Astrocyte (in vitro differentiated cells and primary cell): ENCODE measurements around the gene WARS2. TPM values are rescaled to one million over a fixed set of nuclear protein-coding genes. Genes with fewer than 3 reads are reported as not detected.

Experiments used
- DNase-seq: peaks from one replicate; pipeline ENCODE4 v3.0.0-alpha.2; 2010; ENCODE audit warnings: low read depth
- FAIRE-seq: peaks from 2 replicates; lab custom pipeline; 2011; peaks lifted over from hg19 to GRCh38; lab: Jason Lieb, UNC
- H2AFZ ChIP-seq: 2 replicates; pipeline ENCODE4 v1.6.0; 2012; ENCODE audit warnings: low read depth, low read length, inconsistent platforms
- H3K27ac ChIP-seq: 2 replicates; pipeline ENCODE4 v1.5.1; 2011; ENCODE audit warnings: low read depth, low read length, inconsistent platforms
- H3K27me3 ChIP-seq: 2 replicates; pipeline ENCODE4 v1.6.0; 2011; ENCODE audit warnings: low read length, inconsistent platforms; ENCODE audit not compliant: insufficient read depth
- H3K36me3 ChIP-seq: 2 replicates; pipeline ENCODE4 v1.5.1; 2011; ENCODE audit warnings: low read length, inconsistent platforms; ENCODE audit not compliant: insufficient read depth
- H3K4me1 ChIP-seq: 2 replicates; pipeline ENCODE4 v1.5.1; 2011; ENCODE audit warnings: low read length, inconsistent platforms; ENCODE audit not compliant: insufficient read depth
- H3K4me2 ChIP-seq: 2 replicates; pipeline ENCODE4 v1.6.0; 2012; ENCODE audit warnings: low read length, inconsistent platforms
- H3K4me3 ChIP-seq: 2 replicates; pipeline ENCODE4 v1.5.1; 2011; ENCODE audit warnings: low read depth, mild to moderate bottlenecking, low read length, inconsistent platforms; ENCODE audit not compliant: insufficient read depth
- H3K79me2 ChIP-seq: 2 replicates; pipeline ENCODE4 v1.6.0; 2012; ENCODE audit warnings: mild to moderate bottlenecking, low read length, inconsistent platforms; ENCODE audit not compliant: insufficient read depth
- H3K9ac ChIP-seq: 2 replicates; pipeline ENCODE4 v1.6.0; 2012; ENCODE audit warnings: mild to moderate bottlenecking, low read length, inconsistent platforms
- H3K9me3 ChIP-seq: 2 replicates; pipeline ENCODE4 v1.5.1; 2012; ENCODE audit warnings: low read depth, mild to moderate bottlenecking, low read length, inconsistent platforms; ENCODE audit not compliant: insufficient read depth
- H4K20me1 ChIP-seq: 2 replicates; pipeline ENCODE4 v1.6.0; 2012; ENCODE audit warnings: low read length, inconsistent platforms; ENCODE audit not compliant: insufficient read depth
- H3K27ac Mint-ChIP-seq: one replicate; pipeline ENCODE4 v1.8.0; 2021; ENCODE audit warnings: mild to moderate bottlenecking, mixed read lengths; ENCODE audit not compliant: unreplicated experiment
- H3K27me3 Mint-ChIP-seq: one replicate; pipeline ENCODE4 v1.8.0; 2021; ENCODE audit warnings: low read depth, mixed read lengths; ENCODE audit not compliant: unreplicated experiment
- H3K36me3 Mint-ChIP-seq: one replicate; pipeline ENCODE4 v1.8.0; 2021; ENCODE audit warnings: low read depth, mixed read lengths; ENCODE audit not compliant: unreplicated experiment
- H3K4me1 Mint-ChIP-seq: one replicate; pipeline ENCODE4 v1.8.0; 2021; ENCODE audit warnings: low read depth, mixed read lengths; ENCODE audit not compliant: unreplicated experiment
- H3K4me3 Mint-ChIP-seq: one replicate; pipeline ENCODE4 v1.8.0; 2021; ENCODE audit warnings: mild to moderate bottlenecking, moderate library complexity, mixed read lengths; ENCODE audit not compliant: unreplicated experiment
- H3K9me3 Mint-ChIP-seq: one replicate; pipeline ENCODE4 v1.8.0; 2021; ENCODE audit warnings: mild to moderate bottlenecking, mixed read lengths; ENCODE audit not compliant: unreplicated experiment
- CTCF ChIP-seq: IDR thresholded peaks from 2 replicates; pipeline ENCODE4 v1.5.1; 2011; ENCODE audit warnings: low read depth, mild to moderate bottlenecking, inconsistent platforms, low read length, moderate library complexity; ENCODE audit not compliant: insufficient read depth
- EZH2 ChIP-seq: IDR thresholded peaks from 2 replicates; pipeline ENCODE4 v1.6.1; 2012; ENCODE audit warnings: mild to moderate bottlenecking, low read length, inconsistent platforms; ENCODE audit not compliant: insufficient read depth
- total RNA-seq: library from RNA; stranded (reverse); gene quantifications from 2 replicates; pipeline ENCODE4 v1.2.1, GENCODE V29; 2021

Gene WARS2
- total RNA-seq, 1 donor from 2014 or later: 10.5 TPM

GRCh38 chr1:119116725-119117124, 23.7 kb downstream of the WARS2 start:
- FAIRE-seq: no peak
- H3K27me3 ChIP-seq: no peaks in the 10 kb centered on the region
- H3K4me2 ChIP-seq: no peak overlapping the region
- H3K27ac ChIP-seq: no peak overlapping the region
- H3K36me3 ChIP-seq: no peaks in the 10 kb centered on the region
- no peak for DNase-seq
- Mint-ChIP-seq H3K36me3 (no peaks in the 10 kb centered on the region), H3K4me3 (no peak overlapping the region), H3K27ac (peak overlapping the region; percentile 92), H3K27me3 (no peaks in the 10 kb centered on the region), H3K9me3 (no peaks in the 10 kb centered on the region), H3K4me1 (peaks cover 14% of the 10 kb centered on the region)
- no peaks in the 10 kb centered on the region for H3K9me3 ChIP-seq
- no peak overlapping the region for H3K9ac ChIP-seq
- no peak overlapping the region for H3K4me3 ChIP-seq
- H4K20me1 ChIP-seq: peaks cover 12% of the 10 kb centered on the region
- TF ChIP-seq CTCF: no peak
- TF ChIP-seq EZH2: no peak
- H2AFZ ChIP-seq: no peak overlapping the region
- no peaks in the 10 kb centered on the region for H3K4me1 ChIP-seq
- H3K79me2 ChIP-seq: peaks cover 11% of the 10 kb centered on the region

GRCh38 chr1:119115736-119116135, 24.7 kb downstream of the WARS2 start:
- H3K36me3 ChIP-seq: no peaks in the 10 kb centered on the region
- H3K9me3 ChIP-seq: no peaks in the 10 kb centered on the region
- H3K4me2 ChIP-seq: no peak overlapping the region
- H3K4me3 Mint-ChIP-seq: no peak overlapping the region
- no peaks in the 10 kb centered on the region for H3K9me3 Mint-ChIP-seq
- DNase-seq: no peak
- no peaks in the 10 kb centered on the region for H3K36me3 Mint-ChIP-seq
- no peaks in the 10 kb centered on the region for H3K4me1 ChIP-seq
- peaks cover 11% of the 10 kb centered on the region for H3K79me2 ChIP-seq
- no peak overlapping the region for H2AFZ ChIP-seq
- H3K27me3 Mint-ChIP-seq: no peaks in the 10 kb centered on the region
- H3K27ac ChIP-seq: no peak overlapping the region
- TF ChIP-seq EZH2: no peak
- H3K4me3 ChIP-seq: no peak overlapping the region
- FAIRE-seq: no peak
- H4K20me1 ChIP-seq: peaks cover 12% of the 10 kb centered on the region
- peaks cover 14% of the 10 kb centered on the region for H3K4me1 Mint-ChIP-seq
- H3K9ac ChIP-seq: no peak overlapping the region
- H3K27me3 ChIP-seq: no peaks in the 10 kb centered on the region
- no peak overlapping the region for H3K27ac Mint-ChIP-seq

GRCh38 chr1:119115311-119115710, 25.1 kb downstream of the WARS2 start:
- H3K27ac ChIP-seq: no peak overlapping the region
- Mint-ChIP-seq H3K27ac (no peak overlapping the region), H3K4me3 (no peak overlapping the region), H3K36me3 (no peaks in the 10 kb centered on the region), H3K9me3 (no peaks in the 10 kb centered on the region), H3K27me3 (no peaks in the 10 kb centered on the region), H3K4me1 (peaks cover 14% of the 10 kb centered on the region)
- H3K4me3 ChIP-seq: no peak overlapping the region
- no peak overlapping the region for H3K9ac ChIP-seq
- peaks cover 12% of the 10 kb centered on the region for H4K20me1 ChIP-seq
- H2AFZ ChIP-seq: no peak overlapping the region
- no peak overlapping the region for H3K4me2 ChIP-seq
- no peaks in the 10 kb centered on the region for H3K27me3 ChIP-seq
- DNase-seq: no peak
- H3K4me1 ChIP-seq: no peaks in the 10 kb centered on the region
- FAIRE-seq: no peak
- TF ChIP-seq CTCF (no peak), EZH2 (no peak)
- H3K36me3 ChIP-seq: no peaks in the 10 kb centered on the region
- no peaks in the 10 kb centered on the region for H3K9me3 ChIP-seq
- peaks cover 11% of the 10 kb centered on the region for H3K79me2 ChIP-seq
